K562 (cell line): ENCODE data around the gene GPR39. TPM values are rescaled to one million over a fixed set of nuclear protein-coding genes. Genes with fewer than 3 reads are reported as not detected.

Experiments
- ATAC-seq: fragments of 200-7000 bp; cut with Tn5 transposase; 3 replicates; pipeline ENCODE4 v1.9.1; 2020; ENCODE audit warnings: moderate library complexity
- BruUV-seq: library from RNA; stranded (reverse); fragments of 400-500 nt; replicated peaks from 2 replicates; lab custom pipeline; 2021; lab: Mats Ljungman, UMichigan
- CTCF ChIA-PET: fragments of 300-600 bp; formaldehyde crosslinking; extraction: SDS; loops from one replicate; lab custom pipeline; 2021; ENCODE audit warnings: low intra/inter-chr PET ratio; lab: Yijun Ruan, JAX
- POLR2A ChIA-PET: fragments of 300-600, 350-650 bp; sonication (Branson Sonifier 250); formaldehyde crosslinking; extraction: SDS; loops from one replicate; lab custom pipeline; 2021; ENCODE audit warnings: antibody characterized with exemption, inconsistent platforms; lab: Yijun Ruan, JAX
- DNase-seq, 4 experiments: peaks; one replicate each; pipeline versions ENCODE4 v3.0.0 to v3.0.0-alpha.2; 2011 to 2018; ENCODE audit warnings: low spot score in 3 of 4, mixed read lengths in 3 of 4; ENCODE audit errors: extremely low read depth in 1 of 4
- FAIRE-seq: peaks from 2 replicates; lab custom pipeline; 2011; peaks lifted over from hg19 to GRCh38; lab: Jason Lieb, UNC
- H2AFZ ChIP-seq: 2 replicates; pipeline ENCODE4 v1.6.0; 2011; ENCODE audit warnings: low read depth, low read length, control low read depth, inconsistent platforms
- H3K27ac ChIP-seq: fragments of 200-600 bp; 3 replicates; pipeline ENCODE4 v1.8.0; 2011; ENCODE audit warnings: low read depth, mild to moderate bottlenecking, control low read depth, inconsistent platforms, low read length, moderate library complexity, mixed read lengths; ENCODE audit errors: extremely low read depth
- H3K27me3 ChIP-seq, 2 experiments: fragments of 300-600 bp in 1 of 2; 2 replicates in 1 of 2; 3 replicates in 1 of 2; pipeline versions ENCODE4 v1.6.0 to v1.8.0; 2011; ENCODE audit warnings: inconsistent platforms in 2 of 2, low read length in 2 of 2, mild to moderate bottlenecking in 1 of 2, mixed read lengths in 1 of 2, moderate library complexity in 1 of 2; ENCODE audit not compliant: control insufficient read depth in 2 of 2, insufficient read depth in 2 of 2
- H3K36me3 ChIP-seq: fragments of 300-600 bp; 3 replicates; pipeline ENCODE4 v1.8.0; 2011; ENCODE audit warnings: mild to moderate bottlenecking, low read length, inconsistent platforms; ENCODE audit not compliant: control insufficient read depth, insufficient read depth
- H3K4me1 ChIP-seq, 2 experiments: fragments of 200-600 bp in 1 of 2; replicated peaks in 1 of 2; 2 replicates in 1 of 2; 3 replicates in 1 of 2; pipeline versions ENCODE4 v1.5.1 to v1.8.0; 2011; ENCODE audit warnings: inconsistent platforms in 2 of 2, low read length in 2 of 2, mild to moderate bottlenecking in 1 of 2, mixed read lengths in 1 of 2, moderate library complexity in 1 of 2; ENCODE audit not compliant: control insufficient read depth in 2 of 2, insufficient read depth in 2 of 2
- H3K4me2 ChIP-seq: 2 replicates; pipeline ENCODE4 v1.6.1; 2011; ENCODE audit warnings: low read length, control low read depth, inconsistent platforms, mixed read lengths; ENCODE audit not compliant: insufficient read depth
- H3K4me3 ChIP-seq: fragments of 200-600 bp; sonication (generic), shearing (Covaris generic); 2 replicates; pipeline ENCODE4 v1.5.1; 2016; ENCODE audit warnings: control low read depth, inconsistent platforms
- H3K79me2 ChIP-seq: fragments of 200-600 bp; 3 replicates; pipeline ENCODE4 v1.8.0; 2011; ENCODE audit warnings: low read length, inconsistent platforms; ENCODE audit not compliant: control insufficient read depth, insufficient read depth
- H3K9ac ChIP-seq, 2 experiments: 2 replicates each; pipeline versions ENCODE4 v1.6.0 to v1.6.1; 2011; ENCODE audit warnings: low read depth in 2 of 2, low read length in 2 of 2, control low read depth in 1 of 2, inconsistent platforms in 1 of 2, mild to moderate bottlenecking in 1 of 2, mixed read lengths in 1 of 2; ENCODE audit not compliant: insufficient read depth in 1 of 2
- H3K9me1 ChIP-seq: one replicate; pipeline ENCODE4 v1.6.0; 2011; ENCODE audit warnings: inconsistent platforms, mild to moderate bottlenecking, low read length, moderate library complexity; ENCODE audit not compliant: control insufficient read depth, insufficient read depth
- H3K9me3 ChIP-seq: replicated peaks from 2 replicates; pipeline ENCODE4 v1.5.1; 2011; ENCODE audit warnings: low read depth, low read length, inconsistent platforms; ENCODE audit not compliant: control insufficient read depth, insufficient read depth
- H4K20me1 ChIP-seq: replicated peaks from 2 replicates; pipeline ENCODE4 v1.6.1; 2011; ENCODE audit warnings: low read length, inconsistent platforms, mixed read lengths; ENCODE audit not compliant: control insufficient read depth, insufficient read depth
- BCL6 ChIP-seq: fragments of 250-450 bp; sonication (Bioruptor Pico); IDR thresholded peaks from 2 replicates; pipeline ENCODE4 v1.4.0; 2020
- POLR2A ChIP-seq: fragments of 450-650 bp; conservative IDR thresholded peaks from 2 replicates; pipeline ENCODE4 v1.6.1; 2016
- POLR3G ChIP-seq: IDR thresholded peaks from 2 replicates; pipeline ENCODE4 v1.6.1; 2011; ENCODE audit not compliant: insufficient read length, insufficient replicate concordance; ENCODE audit errors: extremely low read depth
- PTBP1 ChIP-seq: fragments of 200-400 bp; formaldehyde crosslinking; IDR thresholded peaks from 2 replicates; pipeline ENCODE4 v1.6.1; 2017; ENCODE audit warnings: low read depth, low read length
- ZKSCAN1 ChIP-seq: fragments of 150-350 bp; IDR thresholded peaks from 2 replicates; pipeline ENCODE4 v1.6.1; 2016; ENCODE audit warnings: low read depth, low read length
- ZNF175 ChIP-seq: fragments of 200-800 bp; sonication (Bioruptor generic); IDR thresholded peaks from 2 replicates; pipeline ENCODE4 v1.6.1; 2016; ENCODE audit warnings: low read depth, mild to moderate bottlenecking, missing genetic modification characterization, missing compliant biosample characterization
- ZNF778 ChIP-seq: fragments of 450-650 bp; formaldehyde crosslinking; IDR thresholded peaks from 2 replicates; pipeline ENCODE4 v1.4.0; 2020; ENCODE audit warnings: mild to moderate bottlenecking, moderate library complexity
- WGBS: fragments of 100-300 bp; shearing (Covaris generic); methylation state at CpG from one replicate; pipeline ENCODE4 v1.1.6; 2016; ENCODE audit warnings: low coverage, mixed read lengths; ENCODE audit not compliant: insufficient coverage; ENCODE audit errors: missing lambda C conversion rate; 5-methylcytosine and 5-hydroxymethylcytosine counted together
- in situ Hi-C: fragments of 300-500 bp; cut with MboI; formaldehyde crosslinking; loops from 4 replicates; pipeline ENCODE4 v1.15.0; 2018; ENCODE audit warnings: inconsistent platforms, mixed read lengths
- intact Hi-C: fragments of 100-400 bp; cut with micrococcal nuclease; formaldehyde crosslinking; loops from 2 replicates; pipeline ENCODE4 v1.14.2; 2022
- polyA plus RNA-seq, 8 experiments: library from polyadenylated mRNA; depleted of rRNA in 4 of 8; stranded (reverse) in 5 of 8; unstranded in 3 of 8; fragments of >200 nt; fragmentation: Nextera tagmentation in 2 of 8; fragmentation: Illumina TruSeq in 1 of 8; extraction: Ambion mirVana in 2 of 8; extraction: Trizol in 1 of 8; gene quantifications; 2 replicates each; pipeline versions ENCODE4 v1.2.1 to v1.2.3, GENCODE V29; 2011 to 2014; ENCODE audit warnings: inconsistent platforms in 1 of 8, missing spikeins in 1 of 8
- total RNA-seq, 7 experiments: library from RNA; depleted of rRNA in 6 of 7; stranded (reverse); fragments of >200 nt in 6 of 7; fragmentation: Illumina TruSeq in 2 of 7; extraction: Trizol in 2 of 7; gene quantifications; 2 replicates each; pipeline versions ENCODE4 v1.2.1 to v1.2.3, GENCODE V29; 2011 to 2021; ENCODE audit warnings: low replicate concordance in 1 of 7
- TF ChIP-seq, protein P1 (sequence below): fragments of 450-650 bp; IDR thresholded peaks from 2 replicates; pipeline ENCODE4 v1.6.1; 2018; ENCODE audit not compliant: partially characterized antibody
- TF ChIP-seq, protein P2 (sequence below): fragments of 250-450 bp; sonication (Bioruptor Pico); IDR thresholded peaks from 2 replicates; pipeline ENCODE4 v1.5.0; 2021; ENCODE audit warnings: mild to moderate bottlenecking, borderline replicate concordance

The GPR39 gene
- total and polyA plus RNA-seq, 9 of the 15 experiments (the other 6 are each of a cell fraction or from before 2014, with no cell fraction given): 0.04 TPM; not detected in 8

DNA sequence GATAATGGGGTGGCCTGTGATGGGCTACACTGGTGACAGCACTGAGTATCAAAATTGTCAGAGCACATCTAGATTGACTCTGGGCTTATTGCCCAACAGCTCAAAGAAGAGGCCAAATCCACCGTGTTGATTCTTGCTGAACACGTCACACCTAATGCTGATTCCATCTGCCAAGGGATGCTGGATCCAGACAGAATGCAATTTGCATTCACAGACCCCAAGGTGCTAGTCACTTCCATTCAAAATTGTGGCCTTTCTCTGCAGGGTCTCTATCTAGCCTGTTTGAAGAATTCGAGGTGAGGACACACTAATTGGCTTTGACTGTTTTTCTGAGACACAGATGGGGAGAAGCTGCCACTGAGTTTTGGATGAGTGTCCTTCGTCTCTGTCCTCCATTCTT is 13.5 kb upstream of the GPR39 start:
- H3K79me2 ChIP-seq: no peaks in the 10 kb centered on the region
- H3K9me3 ChIP-seq: no peaks in the 10 kb centered on the region
- no peaks in the 10 kb centered on the region for H3K36me3 ChIP-seq
- ATAC-seq: no peak
- TF ChIP-seq PTBP1: no peak
- TF ChIP-seq POLR2A: no peak
- TF ChIP-seq ZNF778: no peak
- no peak for TF ChIP-seq ZNF175 (CRISPR knock-in tag)
- TF ChIP-seq ZKSCAN1: no peak
- TF ChIP-seq BCL6 (CRISPR knock-in tag): no peak
- TF ChIP-seq POLR3G: no peak
- TF ChIP-seq, protein P1, sequence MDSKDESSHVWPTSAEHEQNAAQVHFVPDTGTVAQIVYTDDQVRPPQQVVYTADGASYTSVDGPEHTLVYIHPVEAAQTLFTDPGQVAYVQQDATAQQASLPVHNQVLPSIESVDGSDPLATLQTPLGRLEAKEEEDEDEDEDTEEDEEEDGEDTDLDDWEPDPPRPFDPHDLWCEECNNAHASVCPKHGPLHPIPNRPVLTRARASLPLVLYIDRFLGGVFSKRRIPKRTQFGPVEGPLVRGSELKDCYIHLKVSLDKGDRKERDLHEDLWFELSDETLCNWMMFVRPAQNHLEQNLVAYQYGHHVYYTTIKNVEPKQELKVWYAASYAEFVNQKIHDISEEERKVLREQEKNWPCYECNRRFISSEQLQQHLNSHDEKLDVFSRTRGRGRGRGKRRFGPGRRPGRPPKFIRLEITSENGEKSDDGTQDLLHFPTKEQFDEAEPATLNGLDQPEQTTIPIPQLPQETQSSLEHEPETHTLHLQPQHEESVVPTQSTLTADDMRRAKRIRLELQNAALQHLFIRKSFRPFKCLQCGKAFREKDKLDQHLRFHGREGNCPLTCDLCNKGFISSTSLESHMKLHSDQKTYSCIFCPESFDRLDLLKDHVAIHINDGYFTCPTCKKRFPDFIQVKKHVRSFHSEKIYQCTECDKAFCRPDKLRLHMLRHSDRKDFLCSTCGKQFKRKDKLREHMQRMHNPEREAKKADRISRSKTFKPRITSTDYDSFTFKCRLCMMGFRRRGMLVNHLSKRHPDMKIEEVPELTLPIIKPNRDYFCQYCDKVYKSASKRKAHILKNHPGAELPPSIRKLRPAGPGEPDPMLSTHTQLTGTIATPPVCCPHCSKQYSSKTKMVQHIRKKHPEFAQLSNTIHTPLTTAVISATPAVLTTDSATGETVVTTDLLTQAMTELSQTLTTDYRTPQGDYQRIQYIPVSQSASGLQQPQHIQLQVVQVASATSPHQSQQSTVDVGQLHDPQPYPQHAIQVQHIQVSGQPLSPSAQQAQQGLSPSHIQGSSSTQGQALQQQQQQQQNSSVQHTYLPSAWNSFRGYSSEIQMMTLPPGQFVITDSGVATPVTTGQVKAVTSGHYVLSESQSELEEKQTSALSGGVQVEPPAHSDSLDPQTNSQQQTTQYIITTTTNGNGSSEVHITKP: no peak
- TF ChIP-seq, protein P2, sequence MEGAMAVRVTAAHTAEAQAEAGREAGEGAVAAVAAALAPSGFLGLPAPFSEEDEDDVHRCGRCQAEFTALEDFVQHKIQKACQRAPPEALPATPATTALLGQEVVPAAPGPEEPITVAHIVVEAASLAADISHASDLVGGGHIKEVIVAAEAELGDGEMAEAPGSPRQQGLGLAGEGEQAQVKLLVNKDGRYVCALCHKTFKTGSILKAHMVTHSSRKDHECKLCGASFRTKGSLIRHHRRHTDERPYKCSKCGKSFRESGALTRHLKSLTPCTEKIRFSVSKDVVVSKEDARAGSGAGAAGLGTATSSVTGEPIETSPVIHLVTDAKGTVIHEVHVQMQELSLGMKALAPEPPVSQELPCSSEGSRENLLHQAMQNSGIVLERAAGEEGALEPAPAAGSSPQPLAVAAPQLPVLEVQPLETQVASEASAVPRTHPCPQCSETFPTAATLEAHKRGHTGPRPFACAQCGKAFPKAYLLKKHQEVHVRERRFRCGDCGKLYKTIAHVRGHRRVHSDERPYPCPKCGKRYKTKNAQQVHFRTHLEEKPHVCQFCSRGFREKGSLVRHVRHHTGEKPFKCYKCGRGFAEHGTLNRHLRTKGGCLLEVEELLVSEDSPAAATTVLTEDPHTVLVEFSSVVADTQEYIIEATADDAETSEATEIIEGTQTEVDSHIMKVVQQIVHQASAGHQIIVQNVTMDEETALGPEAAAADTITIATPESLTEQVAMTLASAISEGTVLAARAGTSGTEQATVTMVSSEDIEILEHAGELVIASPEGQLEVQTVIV (CRISPR knock-in tag): no peak
- DNase-seq: no peak
- H3K9ac ChIP-seq: no peak overlapping the region
- H3K4me3 ChIP-seq: no peak overlapping the region
- intact Hi-C loops: no loop called here
- H3K4me1 ChIP-seq: peaks cover 0 to 4% of the 10 kb centered on the region in 2 experiments; a peak in 1 of 5 replicates
- H3K4me2 ChIP-seq: no peak overlapping the region
- H2AFZ ChIP-seq: no peak overlapping the region
- BruUV-seq: no TSS peak
- H3K27me3 ChIP-seq: no peaks in the 10 kb centered on the region
- ChIA-PET CTCF (no interaction called here), POLR2A (no interaction called here)
- FAIRE-seq: no peak
- no peak overlapping the region for H3K27ac ChIP-seq
- no peaks in the 10 kb centered on the region for H4K20me1 ChIP-seq
- WGBS: 6% methylated on average over 4 of the region's 4 CpGs
- in situ Hi-C loops: no loop called here
- H3K9me1 ChIP-seq: no peaks in the 10 kb centered on the region
